ENCODE results near the gene PCDHB14.
"Not testable (repeated sequence)": the region's sequence is repeated elsewhere in the genome, so short reads cannot be mapped to it uniquely, and the experiment has no call there.

PCDHB14 gene

GRCh38 chr5:141223112-141223783 is at the start of gene PCDHB14:
Gene PCDHB14 (plus strand): TSS chr5:141223343. CDS start chr5:141223506, 163 bp downstream.
- DNase-seq (ENCODE audit: low spot score) = no peak

GRCh38 chr5:141174291-141175104 is 48.6 kb upstream of the PCDHB14 start:
- not testable (repeated sequence) for DNase-seq (ENCODE audit: low spot score)

DNA sequence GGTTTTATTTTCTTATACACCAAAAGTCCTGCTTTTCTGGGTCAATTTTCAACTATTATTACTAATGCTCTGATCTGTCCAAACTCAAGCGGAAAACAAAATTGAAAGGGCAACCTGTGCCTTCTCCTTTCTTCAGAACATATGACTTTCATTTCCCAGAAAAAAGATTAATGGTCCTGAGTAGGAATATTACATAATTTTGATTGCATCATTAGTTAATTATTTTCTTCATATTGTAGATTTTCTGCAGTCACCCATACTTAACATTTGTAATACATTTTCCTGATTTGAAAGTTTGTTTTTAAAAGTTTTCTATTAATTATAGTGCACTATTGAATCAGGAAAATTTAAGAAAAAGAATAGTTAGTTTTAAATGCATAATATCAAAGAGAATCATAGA is 47.2 kb upstream of the PCDHB14 start:
- DNase-seq (ENCODE audit: low spot score) = no peak

DNA sequence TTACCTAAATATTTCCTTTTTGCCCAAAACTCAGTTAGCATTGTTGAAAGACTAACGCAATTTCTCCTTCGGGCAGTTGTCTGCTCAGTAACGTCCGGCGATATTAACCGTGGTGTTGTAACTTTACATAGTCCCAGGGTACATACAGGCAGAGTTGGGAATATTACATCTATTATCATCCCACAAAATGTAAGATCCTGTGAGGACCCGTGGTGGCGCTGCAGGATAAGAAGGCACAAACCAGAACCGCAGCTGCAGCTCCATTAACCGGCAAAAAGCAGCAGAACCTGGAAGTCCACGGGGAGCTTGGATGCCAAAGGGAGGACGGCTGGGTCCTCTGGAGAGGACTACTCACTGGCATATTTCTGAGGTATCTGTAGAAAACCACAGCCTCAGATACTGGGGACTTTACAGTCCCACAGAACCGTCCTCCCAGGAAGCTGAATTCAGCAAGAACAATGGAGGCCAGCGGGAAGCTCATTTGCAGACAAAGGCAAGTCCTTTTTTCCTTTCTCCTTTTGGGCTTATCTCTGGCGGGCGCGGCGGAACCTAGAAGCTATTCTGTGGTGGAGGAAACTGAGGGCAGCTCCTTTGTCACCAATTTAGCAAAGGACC is 45.5 kb upstream of the PCDHB14 start, which contains the start of gene PCDHB8:
PCDHB8 (plus strand) TSS at position 214 of the 615 bp plus-strand sequence; CDS start at position 459, 245 bp downstream.
- not testable (repeated sequence) for DNase-seq (ENCODE audit: low spot score)

- DNase-seq (ENCODE audit: low spot score) = not testable (repeated sequence)
Observed at GRCh38 chr5:141179371-141179770, 43.8 kb upstream of the PCDHB14 start.

DNA sequence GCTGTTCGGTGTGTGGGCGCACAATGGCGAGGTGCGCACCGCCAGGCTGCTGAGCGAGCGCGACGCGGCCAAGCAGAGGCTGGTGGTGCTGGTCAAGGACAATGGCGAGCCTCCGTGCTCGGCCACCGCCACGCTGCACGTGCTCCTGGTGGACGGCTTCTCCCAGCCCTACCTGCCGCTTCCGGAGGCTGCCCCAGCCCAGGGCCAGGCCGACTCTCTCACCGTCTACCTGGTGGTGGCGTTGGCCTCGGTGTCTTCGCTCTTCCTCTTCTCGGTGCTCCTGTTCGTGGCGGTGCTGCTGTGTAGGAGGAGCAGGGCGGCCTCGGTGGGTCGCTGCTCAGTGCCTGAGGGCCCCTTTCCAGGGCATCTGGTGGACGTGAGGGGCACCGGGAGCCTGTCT is 43.3 kb upstream of the PCDHB14 start:
- DNase-seq (ENCODE audit: low spot score) = not testable (repeated sequence)

GRCh38 chr5:141180313-141180712 is 42.8 kb upstream of the PCDHB14 start:
- no peak for DNase-seq (ENCODE audit: low spot score)

GRCh38 chr5:141182248-141182647 is 40.9 kb upstream of the PCDHB14 start, which contains the start of gene PCDHB16:
Gene PCDHB16 (plus strand): TSS chr5:141182387. CDS start chr5:141182560, 173 bp downstream.
- DNase-seq (ENCODE audit: low spot score) = peak; percentile 64

GRCh38 chr5:141184117-141184855 is 38.9 kb upstream of the PCDHB14 start:
- DNase-seq (ENCODE audit: low spot score) = not testable (repeated sequence)

- DNase-seq (ENCODE audit: low spot score) = no peak
Observed at GRCh38 chr5:141186897-141187512, 36.1 kb upstream of the PCDHB14 start, which contains the start of gene PCDHB9. Gene PCDHB9 (plus strand): TSS chr5:141187161. CDS start chr5:141187319, 158 bp downstream.

GRCh38 chr5:141188682-141189081 is 34.5 kb upstream of the PCDHB14 start:
- not testable (repeated sequence) for DNase-seq (ENCODE audit: low spot score)

GRCh38 chr5:141189131-141189530 is 34.0 kb upstream of the PCDHB14 start:
- DNase-seq (ENCODE audit: low spot score) = not testable (repeated sequence)

- peak; percentile 66 for DNase-seq (ENCODE audit: low spot score)
Observed at GRCh38 chr5:141192110-141192725, 30.9 kb upstream of the PCDHB14 start, which contains the start of gene PCDHB10. Gene PCDHB10 (plus strand): TSS chr5:141192353. CDS start chr5:141192553, 200 bp downstream.

DNA sequence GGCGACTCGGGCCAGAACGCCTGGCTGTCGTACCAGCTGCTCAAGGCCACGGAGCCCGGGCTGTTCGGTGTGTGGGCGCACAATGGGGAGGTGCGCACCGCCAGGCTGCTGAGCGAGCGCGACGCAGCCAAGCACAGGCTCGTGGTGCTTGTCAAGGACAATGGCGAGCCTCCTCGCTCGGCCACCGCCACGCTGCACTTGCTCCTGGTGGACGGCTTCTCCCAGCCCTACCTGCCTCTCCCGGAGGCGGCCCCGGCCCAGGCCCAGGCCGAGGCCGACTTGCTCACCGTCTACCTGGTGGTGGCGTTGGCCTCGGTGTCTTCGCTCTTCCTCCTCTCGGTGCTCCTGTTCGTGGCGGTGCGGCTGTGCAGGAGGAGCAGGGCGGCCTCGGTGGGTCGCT is 28.8 kb upstream of the PCDHB14 start:
- not testable (repeated sequence) for DNase-seq (ENCODE audit: low spot score)

DNA sequence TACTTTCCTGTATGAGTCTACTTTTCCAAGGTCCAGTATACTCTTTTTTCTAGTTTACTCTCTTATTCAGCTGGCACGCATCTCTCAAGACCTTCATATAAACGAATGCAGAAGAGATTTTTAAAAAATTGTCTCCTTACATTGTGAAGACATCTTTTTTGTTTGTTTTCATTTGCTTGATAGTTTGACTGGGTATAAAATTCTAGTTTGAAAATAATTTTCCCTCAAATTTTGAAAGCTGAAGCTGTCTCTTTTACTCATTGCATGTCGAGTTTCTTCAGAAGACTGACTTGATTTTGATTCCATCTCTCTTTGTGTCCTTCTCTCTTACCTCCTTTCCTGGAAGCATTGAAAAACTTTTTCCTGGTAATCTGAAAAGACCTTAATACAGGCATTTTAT is 26.8 kb upstream of the PCDHB14 start:
- no peak for DNase-seq (ENCODE audit: low spot score)

- DNase-seq (ENCODE audit: low spot score) = no peak
Observed at GRCh38 chr5:141199359-141200235, 23.5 kb upstream of the PCDHB14 start, which contains the start of gene PCDHB11. Gene PCDHB11 (plus strand): TSS chr5:141199627. CDS start chr5:141199775, 148 bp downstream.

DNA sequence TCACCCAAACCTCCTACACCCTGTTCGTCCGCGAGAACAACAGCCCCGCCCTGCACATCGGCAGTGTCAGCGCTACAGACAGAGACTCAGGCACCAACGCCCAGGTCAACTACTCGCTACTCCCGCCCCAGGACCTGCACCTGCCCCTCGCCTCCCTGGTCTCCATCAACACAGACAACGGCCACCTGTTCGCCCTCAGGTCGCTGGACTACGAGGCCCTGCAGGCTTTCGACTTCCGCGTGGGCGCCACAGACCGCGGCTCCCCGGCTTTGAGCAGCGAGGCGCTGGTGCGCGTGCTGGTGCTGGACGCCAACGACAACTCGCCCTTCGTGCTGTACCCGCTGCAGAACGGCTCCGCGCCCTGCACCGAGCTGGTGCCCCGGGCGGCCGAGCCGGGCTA is 22.0 kb upstream of the PCDHB14 start:
- not testable (repeated sequence) for DNase-seq (ENCODE audit: low spot score)

DNA sequence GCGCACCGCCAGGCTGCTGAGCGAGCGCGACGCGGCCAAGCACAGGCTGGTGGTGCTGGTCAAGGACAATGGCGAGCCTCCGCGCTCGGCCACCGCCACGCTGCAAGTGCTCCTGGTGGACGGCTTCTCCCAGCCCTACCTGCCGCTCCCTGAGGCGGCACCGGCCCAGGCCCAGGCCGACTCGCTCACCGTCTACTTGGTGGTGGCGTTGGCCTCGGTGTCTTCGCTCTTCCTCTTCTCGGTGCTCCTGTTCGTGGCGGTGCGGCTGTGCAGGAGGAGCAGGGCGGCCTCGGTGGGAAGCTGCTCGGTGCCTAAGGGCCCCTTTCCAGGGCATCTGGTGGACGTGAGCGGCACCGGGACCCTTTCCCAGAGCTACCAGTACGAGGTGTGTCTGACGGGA is 21.5 kb upstream of the PCDHB14 start:
- DNase-seq (ENCODE audit: low spot score) = not testable (repeated sequence)

DNA sequence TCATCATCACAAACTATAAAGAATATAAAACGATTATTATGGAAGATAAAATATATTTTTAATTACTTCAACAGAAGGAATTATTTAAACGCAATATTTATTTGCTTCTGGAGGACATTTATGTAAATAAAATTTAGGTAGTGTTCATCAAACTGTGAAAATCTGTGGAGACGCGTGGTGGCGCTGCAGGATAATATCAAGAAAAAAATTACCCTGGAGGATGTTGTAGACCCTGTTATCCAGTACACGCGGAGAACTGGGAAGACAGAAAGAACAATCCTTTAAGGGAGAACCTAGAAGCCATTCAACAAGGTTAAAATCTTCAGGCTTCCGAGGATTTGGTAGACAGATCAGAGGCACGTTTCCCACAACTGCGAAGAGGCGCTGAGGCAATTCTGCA is 14.7 kb upstream of the PCDHB14 start, which contains the start of gene PCDHB12:
PCDHB12 (plus strand) TSS at position 242 of the 400 bp plus-strand sequence. CDS start 189 bp downstream, outside the sequence.
- DNase-seq (ENCODE audit: low spot score) = no peak
